Measurements from ENCODE around the gene RFPL3. TPM values are rescaled to one million over a fixed set of nuclear protein-coding genes. Genes with fewer than 3 reads are reported as not detected.

The RFPL3 gene
- total and polyA plus RNA-seq, 2 of the 13 experiments (the other 11 are each of a cell fraction or from before 2014, with no cell fraction given): not detected

DNA sequence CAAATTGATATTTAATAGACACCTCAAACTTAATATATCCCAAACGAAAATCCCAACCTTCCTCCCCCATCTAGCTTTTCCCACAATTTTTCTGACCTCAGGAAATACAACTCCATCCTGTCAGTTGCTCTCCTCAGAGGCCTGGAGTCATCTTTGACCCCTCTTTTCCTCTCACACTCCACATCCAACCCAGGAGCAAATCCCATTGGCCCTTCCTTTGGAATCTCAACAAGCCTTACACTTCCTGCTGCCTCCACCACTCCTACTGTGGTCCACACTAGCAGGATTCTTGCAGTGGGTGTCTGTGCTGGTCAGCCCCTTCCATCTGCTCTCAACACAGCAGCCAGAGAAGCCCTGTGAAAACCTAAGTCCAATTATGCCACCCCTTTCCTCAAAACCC is 39.3 kb upstream of the RFPL3 start:
- DNase-seq (ENCODE audit: low spot score): no peak
- no peaks in the 10 kb centered on the region for H3K79me2 ChIP-seq (ENCODE audit: insufficient read depth, low read length)
- peaks cover 0 to 7% of the 10 kb centered on the region in 2 experiments; a peak in 1 of 5 replicates for H3K27me3 ChIP-seq (ENCODE audit: control insufficient read depth in 1 of 2, insufficient read depth in 2 of 2, low read length in 2 of 2)
- H3K27ac ChIP-seq (ENCODE audit: extremely low read length, insufficient read depth, low read length): no peak overlapping the region
- ChIA-PET POLR2A (no interaction called here), CTCF (ENCODE audit: low intra/inter-chr PET ratio, low total read pairs) (no interaction called here)
- no peaks in the 10 kb centered on the region for H4K20me1 ChIP-seq (ENCODE audit: insufficient read depth, low read length)
- no peaks in the 10 kb centered on the region for H3K9me3 ChIP-seq (ENCODE audit: low read length)
- no TSS peak for BruUV-seq (replicated peaks)
- in situ Hi-C loops (cut with HindIII; ENCODE audit: extremely low pct_ligation_motif_present, low pct_unique_long_range_greater_than_20kb) (no loop called here), intact Hi-C loops (cut with micrococcal nuclease; ENCODE audit: unreplicated experiment) (no loop called here)
- H3K9ac ChIP-seq (ENCODE audit: insufficient read depth, low read depth, low read length): no peak overlapping the region
- no peaks in the 10 kb centered on the region for H3K36me3 ChIP-seq (replicated peaks in 1 of 2; ENCODE audit: control insufficient read depth in 1 of 2, insufficient read depth in 2 of 2, low read length in 2 of 2)
- H3K4me3 ChIP-seq (replicated peaks in 1 of 3; ENCODE audit: insufficient read depth in 1 of 3, low read depth in 2 of 3, low read length in 3 of 3): no peak overlapping the region
- FAIRE-seq: no peak
- no peak overlapping the region for H3K4me2 ChIP-seq (ENCODE audit: low read depth, low read length)
- no peaks in the 10 kb centered on the region for H3K4me1 ChIP-seq (ENCODE audit: insufficient read depth, low read length)
- no peak for ATAC-seq
- WGBS (ENCODE audit: low lambda C conversion rate): 0% methylated on average over 1 of the region's 1 CpG
- H2AFZ ChIP-seq (ENCODE audit: low read length): no peak overlapping the region
- TF ChIP-seq, protein P1, sequence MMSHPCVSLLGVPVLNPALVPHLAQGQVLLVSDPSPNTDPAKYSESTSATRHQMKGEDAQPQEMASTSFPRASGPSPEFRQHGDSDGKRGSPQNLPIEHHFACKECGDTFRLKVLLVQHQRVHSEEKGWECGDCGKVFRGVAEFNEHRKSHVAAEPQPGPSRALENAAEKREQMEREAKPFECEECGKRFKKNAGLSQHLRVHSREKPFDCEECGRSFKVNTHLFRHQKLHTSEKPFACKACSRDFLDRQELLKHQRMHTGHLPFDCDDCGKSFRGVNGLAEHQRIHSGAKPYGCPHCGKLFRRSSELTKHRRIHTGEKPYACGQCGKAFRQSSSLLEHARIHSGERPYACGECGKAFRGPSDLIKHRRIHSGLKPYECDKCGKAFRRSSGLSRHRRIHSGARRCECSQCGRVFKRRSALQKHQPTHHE (CRISPR knock-in tag; IDR thresholded peaks at IDR 0.05; ENCODE audit: borderline replicate concordance): no peak
- no peak for TF ChIP-seq HNRNPL (IDR thresholded peaks at IDR 0.05; ENCODE audit: low read depth, low read length)
- TF ChIP-seq ZNF335 (CRISPR knock-in tag; IDR thresholded peaks at IDR 0.05): no peak
- no peak for TF ChIP-seq ZNF329 (CRISPR knock-in tag; IDR thresholded peaks at IDR 0.05; ENCODE audit: low read depth)
- no peak for TF ChIP-seq SIN3B (IDR thresholded peaks at IDR 0.05; ENCODE audit: low read length)
- TF ChIP-seq TCF12 (IDR thresholded peaks at IDR 0.05): no peak
- TF ChIP-seq TCF12 (CRISPR knock-in tag; IDR thresholded peaks at IDR 0.05): no peak
- no peak for TF ChIP-seq IRF2 (CRISPR knock-in tag; IDR thresholded peaks at IDR 0.05)
- no peak for TF ChIP-seq ZNF253 (CRISPR knock-in tag; IDR thresholded peaks at IDR 0.05; ENCODE audit: borderline replicate concordance)
- no peak for TF ChIP-seq ZNF354B (CRISPR knock-in tag; IDR thresholded peaks at IDR 0.05)
- TF ChIP-seq, protein P2, sequence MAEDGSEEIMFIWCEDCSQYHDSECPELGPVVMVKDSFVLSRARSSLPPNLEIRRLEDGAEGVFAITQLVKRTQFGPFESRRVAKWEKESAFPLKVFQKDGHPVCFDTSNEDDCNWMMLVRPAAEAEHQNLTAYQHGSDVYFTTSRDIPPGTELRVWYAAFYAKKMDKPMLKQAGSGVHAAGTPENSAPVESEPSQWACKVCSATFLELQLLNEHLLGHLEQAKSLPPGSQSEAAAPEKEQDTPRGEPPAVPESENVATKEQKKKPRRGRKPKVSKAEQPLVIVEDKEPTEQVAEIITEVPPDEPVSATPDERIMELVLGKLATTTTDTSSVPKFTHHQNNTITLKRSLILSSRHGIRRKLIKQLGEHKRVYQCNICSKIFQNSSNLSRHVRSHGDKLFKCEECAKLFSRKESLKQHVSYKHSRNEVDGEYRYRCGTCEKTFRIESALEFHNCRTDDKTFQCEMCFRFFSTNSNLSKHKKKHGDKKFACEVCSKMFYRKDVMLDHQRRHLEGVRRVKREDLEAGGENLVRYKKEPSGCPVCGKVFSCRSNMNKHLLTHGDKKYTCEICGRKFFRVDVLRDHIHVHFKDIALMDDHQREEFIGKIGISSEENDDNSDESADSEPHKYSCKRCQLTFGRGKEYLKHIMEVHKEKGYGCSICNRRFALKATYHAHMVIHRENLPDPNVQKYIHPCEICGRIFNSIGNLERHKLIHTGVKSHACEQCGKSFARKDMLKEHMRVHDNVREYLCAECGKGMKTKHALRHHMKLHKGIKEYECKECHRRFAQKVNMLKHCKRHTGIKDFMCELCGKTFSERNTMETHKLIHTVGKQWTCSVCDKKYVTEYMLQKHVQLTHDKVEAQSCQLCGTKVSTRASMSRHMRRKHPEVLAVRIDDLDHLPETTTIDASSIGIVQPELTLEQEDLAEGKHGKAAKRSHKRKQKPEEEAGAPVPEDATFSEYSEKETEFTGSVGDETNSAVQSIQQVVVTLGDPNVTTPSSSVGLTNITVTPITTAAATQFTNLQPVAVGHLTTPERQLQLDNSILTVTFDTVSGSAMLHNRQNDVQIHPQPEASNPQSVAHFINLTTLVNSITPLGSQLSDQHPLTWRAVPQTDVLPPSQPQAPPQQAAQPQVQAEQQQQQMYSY (CRISPR knock-in tag; IDR thresholded peaks at IDR 0.05): no peak
- TF ChIP-seq CHD4 (IDR thresholded peaks at IDR 0.05; ENCODE audit: borderline replicate concordance, low read length): no peak
- TF ChIP-seq TEAD3 (CRISPR knock-in tag; optimal IDR thresholded peaks at IDR 0.05; ENCODE audit: borderline replicate concordance): no peak
- TF ChIP-seq, protein P3, sequence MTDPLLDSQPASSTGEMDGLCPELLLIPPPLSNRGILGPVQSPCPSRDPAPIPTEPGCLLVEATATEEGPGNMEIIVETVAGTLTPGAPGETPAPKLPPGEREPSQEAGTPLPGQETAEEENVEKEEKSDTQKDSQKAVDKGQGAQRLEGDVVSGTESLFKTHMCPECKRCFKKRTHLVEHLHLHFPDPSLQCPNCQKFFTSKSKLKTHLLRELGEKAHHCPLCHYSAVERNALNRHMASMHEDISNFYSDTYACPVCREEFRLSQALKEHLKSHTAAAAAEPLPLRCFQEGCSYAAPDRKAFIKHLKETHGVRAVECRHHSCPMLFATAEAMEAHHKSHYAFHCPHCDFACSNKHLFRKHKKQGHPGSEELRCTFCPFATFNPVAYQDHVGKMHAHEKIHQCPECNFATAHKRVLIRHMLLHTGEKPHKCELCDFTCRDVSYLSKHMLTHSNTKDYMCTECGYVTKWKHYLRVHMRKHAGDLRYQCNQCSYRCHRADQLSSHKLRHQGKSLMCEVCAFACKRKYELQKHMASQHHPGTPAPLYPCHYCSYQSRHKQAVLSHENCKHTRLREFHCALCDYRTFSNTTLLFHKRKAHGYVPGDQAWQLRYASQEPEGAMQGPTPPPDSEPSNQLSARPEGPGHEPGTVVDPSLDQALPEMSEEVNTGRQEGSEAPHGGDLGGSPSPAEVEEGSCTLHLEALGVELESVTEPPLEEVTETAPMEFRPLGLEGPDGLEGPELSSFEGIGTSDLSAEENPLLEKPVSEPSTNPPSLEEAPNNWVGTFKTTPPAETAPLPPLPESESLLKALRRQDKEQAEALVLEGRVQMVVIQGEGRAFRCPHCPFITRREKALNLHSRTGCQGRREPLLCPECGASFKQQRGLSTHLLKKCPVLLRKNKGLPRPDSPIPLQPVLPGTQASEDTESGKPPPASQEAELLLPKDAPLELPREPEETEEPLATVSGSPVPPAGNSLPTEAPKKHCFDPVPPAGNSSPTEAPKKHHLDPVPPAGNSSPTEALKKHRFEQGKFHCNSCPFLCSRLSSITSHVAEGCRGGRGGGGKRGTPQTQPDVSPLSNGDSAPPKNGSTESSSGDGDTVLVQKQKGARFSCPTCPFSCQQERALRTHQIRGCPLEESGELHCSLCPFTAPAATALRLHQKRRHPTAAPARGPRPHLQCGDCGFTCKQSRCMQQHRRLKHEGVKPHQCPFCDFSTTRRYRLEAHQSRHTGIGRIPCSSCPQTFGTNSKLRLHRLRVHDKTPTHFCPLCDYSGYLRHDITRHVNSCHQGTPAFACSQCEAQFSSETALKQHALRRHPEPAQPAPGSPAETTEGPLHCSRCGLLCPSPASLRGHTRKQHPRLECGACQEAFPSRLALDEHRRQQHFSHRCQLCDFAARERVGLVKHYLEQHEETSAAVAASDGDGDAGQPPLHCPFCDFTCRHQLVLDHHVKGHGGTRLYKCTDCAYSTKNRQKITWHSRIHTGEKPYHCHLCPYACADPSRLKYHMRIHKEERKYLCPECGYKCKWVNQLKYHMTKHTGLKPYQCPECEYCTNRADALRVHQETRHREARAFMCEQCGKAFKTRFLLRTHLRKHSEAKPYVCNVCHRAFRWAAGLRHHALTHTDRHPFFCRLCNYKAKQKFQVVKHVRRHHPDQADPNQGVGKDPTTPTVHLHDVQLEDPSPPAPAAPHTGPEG (CRISPR knock-in tag; IDR thresholded peaks at IDR 0.05): no peak

Measured in HepG2 (cell line).